GM18870 (cell line): Measurements from ENCODE around the gene SH2D1A.
"Not testable (repeated sequence)": the region's sequence is repeated elsewhere in the genome, so short reads cannot be mapped to it uniquely, and the experiment has no call there.

Source experiments
- ATAC-seq: cut with Tn5 transposase; IDR thresholded peaks from one replicate; pipeline ENCODE4 v1.9.1; 2021; ENCODE audit warnings: moderate library complexity; ENCODE audit not compliant: unreplicated experiment

Gene SH2D1A

DNA sequence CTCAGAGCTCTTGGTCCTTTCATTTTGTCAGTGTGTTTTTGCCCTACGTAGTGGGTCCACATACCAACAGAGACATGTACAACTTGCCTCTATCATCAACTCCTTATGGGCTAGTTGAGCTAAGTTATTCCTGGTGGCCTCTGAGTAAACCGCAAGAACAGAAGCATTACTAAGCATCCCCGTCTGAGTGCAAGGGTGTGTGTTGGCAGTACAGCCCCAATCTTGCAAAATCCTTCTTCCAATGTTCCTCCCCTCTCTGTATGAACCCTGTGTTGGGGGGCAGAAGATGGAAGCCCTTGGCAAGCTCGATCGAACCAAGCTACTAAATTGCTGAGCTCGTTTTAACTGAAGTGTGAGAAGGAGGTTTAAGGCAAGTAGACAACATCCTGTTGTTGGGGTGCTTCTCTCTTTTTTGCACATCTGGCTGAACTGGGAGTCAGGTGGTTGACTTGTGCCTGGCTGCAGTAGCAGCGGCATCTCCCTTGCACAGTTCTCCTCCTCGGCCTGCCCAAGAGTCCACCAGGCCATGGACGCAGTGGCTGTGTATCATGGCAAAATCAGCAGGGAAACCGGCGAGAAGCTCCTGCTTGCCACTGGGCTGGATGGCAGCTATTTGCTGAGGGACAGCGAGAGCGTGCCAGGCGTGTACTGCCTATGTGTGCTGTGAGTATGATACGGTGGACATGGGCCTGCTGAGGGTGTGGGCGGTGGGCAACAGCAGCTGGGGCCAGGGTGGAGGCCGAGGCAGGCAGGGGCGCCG, at the start of gene SH2D1A:
Gene SH2D1A (plus strand): TSS at position 447 of the 760 bp plus-strand sequence. CDS start 80 bp downstream, at position 527.
- ATAC-seq = no peak

DNA sequence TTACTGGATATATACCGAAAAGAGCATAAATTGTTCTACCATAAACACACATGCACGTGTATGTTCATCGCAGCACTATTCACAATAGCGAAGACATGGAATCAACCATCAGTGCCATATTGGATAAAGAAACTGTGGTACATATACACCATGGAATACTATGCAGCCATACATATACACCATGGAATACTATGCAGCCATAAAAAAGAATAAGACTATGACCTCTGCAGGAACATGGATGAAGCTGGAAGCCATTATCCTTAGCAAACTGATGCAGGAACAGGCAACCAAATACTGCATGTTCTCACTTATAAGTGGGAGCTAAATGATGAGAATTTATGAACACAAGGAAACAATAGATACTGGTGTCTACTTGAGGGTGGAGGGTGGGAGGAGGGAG, 47.0 kb upstream of the SH2D1A start:
- ATAC-seq = not testable (repeated sequence)

DNA sequence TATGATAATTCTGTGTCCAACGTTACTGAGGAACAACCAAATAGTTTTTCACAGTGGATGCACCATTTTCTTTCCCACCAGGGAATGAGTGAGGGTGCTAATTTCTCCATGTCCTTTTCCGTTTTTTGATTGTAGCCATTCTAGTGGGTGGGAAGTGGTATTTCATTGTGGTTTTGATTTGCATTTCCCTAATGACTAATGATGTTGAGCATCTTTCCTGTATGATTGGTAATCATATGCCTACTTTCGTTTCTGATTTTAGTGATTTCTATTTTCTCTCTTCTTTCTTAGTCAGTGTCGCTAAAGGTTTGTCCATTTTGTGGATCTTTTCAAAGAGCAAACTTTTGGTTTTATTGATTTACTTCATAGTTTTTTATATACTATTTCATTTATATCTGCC, 46.0 kb upstream of the SH2D1A start:
- ATAC-seq = no peak

DNA sequence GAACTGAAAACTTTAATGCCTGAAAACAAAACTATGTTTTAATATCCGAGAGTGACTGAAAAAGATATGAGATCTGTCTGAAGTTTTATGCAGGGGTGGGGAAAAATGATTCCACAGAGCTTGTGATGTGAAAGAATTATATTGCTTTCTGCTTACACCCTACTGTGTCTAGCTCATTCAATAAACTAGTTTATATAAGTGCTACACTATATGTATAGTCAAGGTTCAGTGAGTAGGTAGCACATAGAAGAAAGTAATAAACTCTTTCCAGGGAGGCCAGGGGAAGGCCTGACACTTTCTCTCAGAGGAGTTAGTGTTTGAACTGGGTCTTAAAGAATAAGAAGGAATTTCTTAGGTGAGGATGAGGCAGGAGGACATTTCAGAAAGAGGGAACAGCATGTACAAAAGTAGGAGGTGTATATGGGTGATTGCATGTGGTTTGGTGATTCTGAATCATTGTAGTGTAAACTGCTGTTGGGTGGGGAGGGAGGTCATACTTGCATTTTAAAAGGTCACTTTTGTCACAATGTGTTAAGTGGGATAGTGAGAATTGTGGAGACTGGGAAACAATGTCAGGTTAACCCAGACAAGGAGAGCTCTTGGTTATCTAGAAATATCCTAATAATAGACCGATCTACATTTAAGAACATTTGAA, 39.0 kb upstream of the SH2D1A start:
- no peak for ATAC-seq

DNA sequence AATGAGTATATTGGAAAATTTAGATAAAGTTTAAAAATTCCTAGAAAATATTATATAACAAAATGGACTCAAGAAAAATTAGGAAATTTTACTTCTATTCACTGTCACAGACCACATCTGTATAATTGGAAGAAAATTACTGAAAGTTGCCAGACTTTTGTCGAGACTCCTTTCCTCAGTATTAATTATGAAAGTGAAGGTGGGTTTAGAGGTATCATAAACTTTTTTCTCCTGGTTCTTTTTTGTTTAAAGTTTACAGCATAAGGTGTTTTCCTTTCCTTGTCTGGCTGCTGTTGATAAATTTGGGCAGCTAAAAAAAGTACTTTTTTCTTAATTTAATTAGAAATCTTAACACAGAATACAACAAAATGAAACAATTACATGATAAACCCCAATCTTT, 20.6 kb upstream of the SH2D1A start:
- ATAC-seq = no peak

DNA sequence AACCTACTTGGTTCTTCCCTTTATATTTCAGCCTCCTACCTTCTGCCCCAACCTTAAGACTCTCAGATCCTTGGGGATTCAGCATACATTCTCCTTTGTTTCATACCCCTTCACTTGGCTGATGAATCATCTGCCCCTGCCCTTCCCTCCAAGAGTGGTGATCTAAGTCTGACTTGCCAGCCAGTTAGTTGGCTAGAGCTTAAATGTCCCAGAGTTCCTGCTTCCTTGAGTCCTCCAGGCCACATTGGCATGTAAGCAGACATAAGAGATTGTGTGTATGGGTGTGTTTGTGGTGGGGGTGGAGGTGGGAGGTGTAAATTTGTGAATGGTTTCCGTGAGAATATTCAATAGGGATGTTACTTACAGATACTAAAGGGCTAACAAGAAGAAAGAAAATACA, 17.6 kb upstream of the SH2D1A start:
- ATAC-seq = no peak

DNA sequence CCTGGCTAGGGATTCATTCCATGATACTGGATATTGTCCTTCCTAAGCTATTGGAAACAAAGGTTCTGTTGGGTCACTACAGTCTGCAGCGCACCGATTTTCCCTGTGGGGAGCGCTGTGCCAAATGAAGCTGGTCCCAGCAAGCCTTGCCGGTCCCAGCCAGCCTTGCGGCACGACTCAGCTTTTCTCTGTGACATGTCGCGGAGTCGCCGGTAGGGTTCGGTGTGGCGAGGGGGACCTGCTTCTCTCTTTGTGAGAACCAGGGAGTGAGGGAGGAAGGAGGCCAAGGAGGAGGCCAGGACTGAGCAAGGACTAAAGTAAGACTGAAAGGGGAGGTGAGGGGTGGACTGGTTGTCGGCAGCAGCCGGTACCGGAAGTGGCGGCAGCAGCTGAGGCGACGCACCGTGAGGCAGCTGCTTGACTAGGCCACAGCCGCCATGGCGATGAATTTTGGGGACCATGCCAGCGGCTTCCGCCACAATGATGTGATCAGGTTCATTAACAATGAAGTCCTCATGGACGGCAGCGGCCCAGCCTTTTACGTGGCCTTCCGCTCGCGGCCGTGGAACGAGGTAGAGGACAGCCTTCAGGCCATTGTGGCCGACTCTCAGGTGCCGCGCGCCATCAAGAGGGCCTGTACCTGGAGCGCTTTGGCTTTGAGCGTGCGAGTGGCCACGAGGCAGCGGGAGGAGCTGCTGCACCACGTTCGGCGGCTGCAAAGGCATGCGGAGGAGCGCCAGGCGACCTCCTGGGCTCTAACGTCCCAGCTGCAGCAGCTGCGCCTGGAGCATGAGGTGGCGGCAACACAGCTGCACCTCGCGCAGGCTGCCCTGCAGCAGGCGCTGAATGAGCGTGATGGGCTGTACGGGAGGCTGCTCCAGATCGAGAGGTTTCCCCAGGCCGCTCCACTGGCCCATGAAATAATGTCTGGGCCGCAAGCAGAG, 13.6 kb upstream of the SH2D1A start, which contains the start of gene TEX13D:
Gene TEX13D (plus strand): TSS at position 180 of the 944 bp plus-strand sequence. CDS start 258 bp downstream, at position 438.
- ATAC-seq = no peak

DNA sequence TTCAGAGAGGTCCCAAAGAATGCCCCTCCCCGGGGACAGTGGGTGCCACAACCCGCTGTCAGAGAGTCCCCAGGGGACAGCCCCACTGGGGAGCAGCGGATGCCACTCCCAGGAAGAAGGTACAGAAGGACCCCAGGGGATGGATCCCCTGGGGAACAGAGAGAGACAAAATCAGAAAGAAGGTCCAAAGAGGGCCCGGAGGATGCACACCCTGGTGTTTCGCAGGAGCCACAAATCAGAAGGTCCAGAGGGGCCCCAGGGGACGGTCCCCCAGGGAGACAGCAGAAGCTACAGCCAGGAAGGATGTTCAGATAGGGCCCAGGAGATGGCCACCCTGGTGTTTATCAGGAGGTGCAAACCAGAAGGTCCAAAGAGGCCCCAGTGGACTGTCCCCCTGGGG, 12.5 kb upstream of the SH2D1A start:
- ATAC-seq = no peak

DNA sequence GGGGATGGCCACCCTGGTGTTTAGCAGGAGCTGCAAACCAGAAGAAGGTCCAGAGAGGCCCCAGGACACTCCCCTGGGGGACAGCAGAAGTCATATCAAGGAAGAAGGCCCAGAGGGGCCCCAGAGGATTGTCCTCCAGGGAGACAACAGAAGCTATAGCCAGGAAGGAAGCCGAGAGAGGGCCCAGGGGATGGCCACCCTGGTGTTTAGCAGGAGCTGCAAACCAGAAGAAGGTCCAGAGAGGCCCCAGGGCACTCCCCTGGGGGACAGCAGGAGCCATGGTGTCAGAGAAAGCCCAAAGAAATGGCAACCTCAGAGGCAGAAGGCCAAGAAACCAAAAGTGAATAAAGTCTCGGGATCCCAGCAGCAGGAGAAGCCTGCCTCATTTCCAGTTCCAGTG, 11.8 kb upstream of the SH2D1A start:
- ATAC-seq = not testable (repeated sequence)

DNA sequence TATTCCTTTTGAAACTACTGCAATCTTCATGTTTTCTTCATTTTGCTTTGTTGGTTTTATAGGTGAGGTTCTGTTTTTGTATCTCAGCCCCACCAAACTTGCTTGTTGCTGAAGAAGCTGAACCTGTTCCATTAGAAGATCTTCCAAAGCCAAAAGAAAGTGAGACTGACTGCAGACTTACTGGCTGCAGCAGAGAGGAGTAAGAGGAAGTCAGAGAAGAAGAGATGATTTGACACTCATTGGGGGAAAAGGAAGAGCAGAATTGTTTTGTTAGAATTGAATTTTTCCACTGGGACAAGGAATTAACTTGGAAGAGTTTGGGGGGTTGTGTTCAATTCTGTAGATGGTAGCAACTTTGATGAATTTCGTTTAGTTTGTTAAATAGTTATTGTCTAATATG, 10.8 kb upstream of the SH2D1A start:
- ATAC-seq = no peak

DNA sequence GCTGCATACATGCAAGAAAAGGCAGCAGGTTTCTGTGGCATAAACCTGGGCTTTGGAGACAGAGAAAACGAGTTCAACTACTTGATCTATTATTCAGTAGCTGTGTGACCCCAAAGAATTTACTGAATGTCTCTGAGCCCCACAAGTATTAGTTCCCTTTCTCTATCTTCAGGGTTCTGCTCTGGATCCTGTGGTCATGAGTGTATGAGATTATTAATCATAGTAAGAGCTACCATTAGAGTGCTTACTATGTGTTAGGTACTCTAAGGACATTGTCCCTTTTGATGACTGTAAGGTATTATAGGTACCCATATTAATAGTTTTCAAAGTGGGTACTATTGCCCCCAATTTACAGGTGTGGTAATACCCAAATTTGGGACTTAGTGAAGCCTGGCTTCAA, 8.4 kb upstream of the SH2D1A start:
- ATAC-seq = no peak

DNA sequence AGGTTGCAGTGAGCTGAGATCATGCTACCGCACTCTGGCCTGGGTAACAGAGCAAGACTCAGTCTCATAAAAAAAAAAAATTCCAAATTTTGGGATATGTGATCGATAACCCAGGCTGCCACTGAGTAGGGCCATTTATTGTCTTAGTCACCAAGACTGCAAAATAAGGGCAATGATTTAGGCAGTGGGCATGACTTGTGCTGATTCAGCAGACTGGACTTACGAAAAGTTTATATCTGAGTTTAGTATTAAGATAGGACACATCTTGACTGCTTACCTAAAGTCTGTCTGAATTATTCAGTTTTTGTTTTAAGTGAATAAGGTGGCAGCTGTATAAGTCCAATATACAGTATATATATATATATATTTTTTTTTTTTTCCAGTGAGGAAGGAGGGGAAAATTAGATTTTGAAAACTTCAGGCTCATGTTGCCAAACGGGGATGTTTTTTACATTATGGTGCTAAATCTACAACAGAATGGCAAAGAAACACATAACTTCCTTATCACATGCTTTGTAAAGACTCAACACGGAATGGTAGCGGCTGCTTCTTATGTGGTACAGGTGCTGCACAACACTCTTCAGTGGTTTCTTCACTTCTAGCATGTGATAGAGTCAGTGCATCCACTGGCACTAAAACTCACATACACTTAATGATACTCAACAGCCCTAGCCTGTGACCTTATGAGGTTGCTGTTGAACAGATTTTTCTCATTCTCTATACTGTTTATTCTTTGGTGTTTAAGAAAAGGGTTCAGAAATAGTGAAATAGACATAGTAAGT, 7.4 kb upstream of the SH2D1A start:
- ATAC-seq = no peak

DNA sequence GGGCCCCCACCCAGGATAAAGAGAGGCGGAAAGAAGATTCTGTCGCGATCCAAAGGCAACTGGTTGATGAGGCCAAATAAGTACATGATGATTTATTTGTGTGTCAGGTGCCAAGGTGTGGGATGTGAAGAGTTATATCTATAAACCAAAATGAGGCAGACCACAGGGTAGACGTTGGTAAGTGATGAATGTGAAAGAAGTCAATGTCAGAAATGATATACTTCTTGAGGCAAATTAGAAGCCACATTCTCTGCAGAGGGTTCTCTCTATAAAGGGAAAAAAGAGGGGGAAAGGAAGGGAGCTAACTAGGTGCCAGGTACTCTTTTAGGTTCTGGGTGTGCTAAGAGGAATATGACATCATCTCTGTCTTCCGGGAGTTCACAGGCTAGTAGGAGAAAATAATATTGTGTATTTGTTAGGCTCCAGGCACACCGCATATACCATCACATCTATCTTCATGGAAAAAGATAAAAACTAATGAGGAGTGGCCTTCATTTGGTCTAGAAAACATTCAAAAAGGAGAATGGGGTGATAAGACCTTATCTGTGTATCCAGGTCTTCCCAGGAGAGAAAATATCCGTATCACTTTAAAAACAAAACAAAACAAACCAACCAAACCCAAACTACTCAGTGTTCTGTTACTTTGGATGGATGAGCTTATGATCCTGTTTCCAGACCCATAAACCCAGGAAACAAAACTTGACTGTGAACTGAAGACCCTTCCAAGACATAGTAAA, 4.8 kb upstream of the SH2D1A start:
- no peak for ATAC-seq

DNA sequence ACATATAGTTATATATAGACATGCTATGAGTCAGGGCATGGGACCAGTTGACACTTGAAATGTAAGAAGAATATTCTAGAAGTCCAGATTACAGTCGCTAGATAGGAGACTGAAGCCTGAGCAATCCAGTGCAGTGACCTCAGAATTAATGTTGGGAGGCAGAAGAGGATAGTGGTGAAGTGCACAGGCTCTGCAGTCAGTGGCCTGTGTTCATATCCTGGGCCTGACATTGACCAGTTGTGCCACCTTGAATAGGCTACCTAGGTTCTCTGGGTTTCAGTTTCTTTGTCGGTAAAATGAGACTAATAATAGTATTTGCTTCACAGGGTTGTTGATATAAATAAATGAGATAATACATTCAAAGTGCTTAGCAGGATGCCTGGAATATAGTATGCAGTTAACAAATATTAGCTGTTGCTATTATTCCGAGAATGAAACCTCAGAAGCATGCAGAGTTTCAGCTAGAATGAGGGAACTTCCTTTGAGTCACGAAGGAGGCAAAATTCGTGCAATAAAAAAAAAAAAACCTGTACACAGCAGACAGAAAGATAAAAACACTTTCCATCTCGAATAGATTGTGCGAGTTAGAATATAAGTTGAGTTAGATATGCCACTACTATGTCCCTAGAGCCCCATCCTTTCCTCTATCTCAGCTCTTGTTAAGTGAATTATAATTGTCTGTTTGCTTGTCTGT, 4.0 kb upstream of the SH2D1A start:
- no peak for ATAC-seq

DNA sequence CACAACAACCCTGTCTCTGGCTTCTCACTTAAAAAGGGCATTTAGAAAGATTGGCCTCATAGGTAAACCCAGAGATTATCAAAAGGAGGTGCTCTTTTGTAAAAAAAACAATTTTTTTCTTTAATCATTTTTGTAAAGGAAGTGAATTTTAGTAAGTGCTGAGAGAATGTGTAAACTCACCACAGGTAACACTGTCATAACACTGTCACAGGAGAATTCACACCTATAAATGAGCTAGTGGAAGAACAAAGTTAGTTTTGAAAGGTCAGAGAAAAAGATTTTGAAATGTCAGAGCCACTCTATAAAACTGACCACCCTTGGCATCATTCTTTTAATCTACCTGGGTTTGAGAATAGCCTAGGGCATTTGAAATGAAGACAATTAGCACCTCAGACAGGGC, 3.3 kb upstream of the SH2D1A start:
- no peak for ATAC-seq

DNA sequence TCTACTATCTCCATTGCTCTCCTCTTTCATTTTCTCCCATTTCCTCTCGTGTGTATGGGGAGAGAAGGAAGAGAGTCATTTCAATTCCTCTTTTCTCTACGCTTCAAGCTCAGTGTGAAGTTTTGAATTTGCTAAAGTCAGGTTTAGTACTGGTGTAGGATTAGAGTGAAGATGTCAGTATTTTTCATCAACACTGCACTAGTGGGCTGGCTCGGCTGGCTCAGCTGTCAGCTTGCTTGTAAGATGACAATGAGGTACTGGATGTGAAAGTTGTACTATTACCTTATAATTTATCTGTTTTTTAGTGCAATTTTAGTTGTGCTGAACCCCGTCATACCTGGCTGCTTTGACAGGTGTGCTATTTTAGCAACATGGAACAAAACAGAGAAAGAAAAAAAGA, 2.1 kb upstream of the SH2D1A start:
- no peak for ATAC-seq

DNA sequence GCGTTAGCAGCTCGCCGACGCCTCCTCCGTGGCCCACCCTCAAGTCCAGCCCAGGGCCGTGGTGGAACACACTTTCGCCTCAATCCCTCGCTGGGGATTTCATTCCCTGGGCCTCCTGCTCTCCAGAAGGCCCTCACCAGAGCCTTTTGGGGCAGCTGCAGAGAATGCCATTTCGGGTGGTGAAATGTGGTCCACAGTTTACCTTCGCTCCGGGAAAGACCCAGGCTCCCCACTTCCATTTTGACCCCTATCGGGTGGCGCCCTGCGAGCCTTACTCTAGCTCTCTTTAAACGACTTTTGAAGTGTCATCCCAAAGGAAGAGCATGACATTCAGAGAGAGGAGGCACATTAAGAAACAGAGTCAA, 496 bp downstream of the SH2D1A start:
- no peak for ATAC-seq

DNA sequence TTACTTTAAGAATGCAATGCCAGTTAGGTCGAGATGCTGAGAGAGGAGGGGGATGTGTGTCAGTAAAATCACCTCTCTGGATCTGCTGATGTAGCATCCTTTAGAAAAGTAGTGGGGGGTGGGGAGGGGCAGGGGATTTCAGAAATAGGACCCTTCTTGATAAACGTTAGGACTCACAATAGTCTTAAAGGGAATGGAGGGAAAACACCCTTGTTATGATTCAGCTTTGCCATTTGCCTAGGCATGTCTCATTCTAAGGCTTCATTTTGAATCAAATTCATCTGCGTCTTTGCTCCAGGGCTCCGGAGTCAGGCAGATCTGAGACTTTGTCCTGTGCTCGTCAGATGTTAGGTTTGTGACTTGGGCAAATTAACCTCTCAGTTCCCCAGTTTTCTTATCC, 879 bp downstream of the SH2D1A start:
- no peak for ATAC-seq

DNA sequence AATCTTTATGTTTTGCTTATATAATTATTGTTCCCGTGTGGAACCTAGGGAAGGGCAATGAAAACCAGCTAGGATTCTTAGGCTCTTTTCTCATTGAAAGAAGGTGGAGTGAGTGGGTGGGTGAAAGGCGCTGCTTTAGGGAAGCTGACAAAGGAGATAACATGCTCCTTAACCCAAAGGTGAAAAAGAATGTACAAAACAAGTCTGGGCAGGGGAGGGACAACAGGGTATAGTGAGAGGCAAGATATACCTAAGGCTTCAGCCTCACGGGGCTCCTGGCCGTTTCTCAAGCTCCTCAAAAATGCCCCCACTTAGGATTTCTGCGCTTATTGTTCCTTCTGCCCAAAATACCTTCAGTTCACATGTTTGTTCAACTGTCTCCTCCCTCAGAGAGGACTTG, 1.8 kb downstream of the SH2D1A start:
- no peak for ATAC-seq
